Measurements from ENCODE around the gene CLP1. TPM values are rescaled to one million over a fixed set of nuclear protein-coding genes. Genes with fewer than 3 reads are reported as not detected.

Gene CLP1
- polyA plus RNA-seq, 3 donors, result 7.6 to 17.9 (median 12.9) TPM

- peaks cover 0 to 20% (median 14%) of the 10 kb centered on the region in 7 donors for H3K9me3 Mint-ChIP-seq
- H3K4me1 ChIP-seq (ENCODE audit: control insufficient read depth in 1 of 2, insufficient read depth in 2 of 2, low read length in 2 of 2), result peaks cover 66 to 67% of the 10 kb centered on the region in 2 donors
- H3K27me3 ChIP-seq (ENCODE audit: control insufficient read depth in 2 of 2, insufficient read depth in 2 of 2, low read length in 2 of 2), result peaks cover 42 to 44% of the 10 kb centered on the region in 2 donors
- no peak within 1 kb of the TSS for H3K27ac ChIP-seq (ENCODE audit: low read depth in 1 of 2, low read length in 2 of 2)
- H3K79me2 ChIP-seq (ENCODE audit: insufficient read depth, low read length), result no peaks in the 10 kb centered on the region
- H3K4me1 Mint-ChIP-seq, result peaks cover 77% of the 10 kb centered on the region
- H4K20me1 ChIP-seq (ENCODE audit: insufficient read depth, low read length), result no peaks in the 10 kb centered on the region
- H3K4me3 ChIP-seq (replicated peaks in 1 of 3; ENCODE audit: low read depth in 2 of 3, low read length in 3 of 3), result peak within 1 kb of the TSS; percentile 8 to 63 (median 29)
- H3K36me3 ChIP-seq (replicated peaks in 1 of 2; ENCODE audit: control insufficient read depth in 1 of 2, insufficient read depth in 2 of 2, low read length in 2 of 2), result no peaks in the 10 kb centered on the region
- H3K9ac ChIP-seq (ENCODE audit: insufficient read depth, low read length, poor library complexity, severe bottlenecking), result peak within 1 kb of the TSS; percentile 34
- peaks cover 0 to 25% of the 10 kb centered on the region in 2 donors for H3K36me3 Mint-ChIP-seq
- H3K9me3 ChIP-seq (replicated peaks in 1 of 2; ENCODE audit: control insufficient read depth in 1 of 2, insufficient read depth in 1 of 2, low read length in 2 of 2), result peaks cover 3 to 17% of the 10 kb centered on the region in 2 donors
- H3K27me3 Mint-ChIP-seq (ENCODE audit: low read depth in 3 of 3), result peaks cover 49 to 56% (median 50%) of the 10 kb centered on the region in 3 donors
- intact Hi-C loops (cut with micrococcal nuclease), result loop anchor here (10.0 kb wide), 2 partner anchors 195 to 295 kb away; no protein-coding TSS in a partner anchor
- H3K27ac Mint-ChIP-seq, result peak within 1 kb of the TSS; percentile 66 to 91 (median 87)
- H2AFZ ChIP-seq (ENCODE audit: insufficient read depth, low read depth, low read length, poor library complexity, severe bottlenecking), result peak within 1 kb of the TSS; percentile 36
- peak within 1 kb of the TSS; percentile 75 to 91 for H3K4me3 Mint-ChIP-seq
- DNase-seq, result peak; percentile 74 to 89 (median 83)
- TF ChIP-seq CTCF (IDR thresholded peaks at IDR 0.05), result no peak
- peak within 1 kb of the TSS; percentile 69 for H3K4me2 ChIP-seq (replicated peaks; ENCODE audit: extremely low read depth, low read length, poor library complexity, severe bottlenecking)
- WGBS (ENCODE audit: insufficient coverage), result 28% methylated on average over 6 of the region's 15 CpGs
These were observed 7.5 kb upstream of the CLP1 start, which contains the start of gene YPEL4 for GRCh38 chr11:57649826-57650738. YPEL4 (minus strand) TSS chr11:57649912; CDS start chr11:57647107, 2,805 bp downstream.

- Histone ChIP-seq H3K9ac (ENCODE audit: insufficient read depth, low read length, poor library complexity, severe bottlenecking) (no peak overlapping the region), H3K79me2 (ENCODE audit: insufficient read depth, low read length) (no peaks in the 10 kb centered on the region)
- H3K4me1 Mint-ChIP-seq, result peaks cover 72% of the 10 kb centered on the region
These were observed 6.8 kb upstream of the CLP1 start for GRCh38 chr11:57650739-57651090.

More at GRCh38 chr11:57650739-57651090, 6.8 kb upstream of the CLP1 start:
- peaks cover 3 to 17% of the 10 kb centered on the region in 2 donors for H3K9me3 ChIP-seq (replicated peaks in 1 of 2; ENCODE audit: control insufficient read depth in 1 of 2, insufficient read depth in 1 of 2, low read length in 2 of 2)
- Mint-ChIP-seq H3K36me3 (peaks cover 0 to 22% of the 10 kb centered on the region in 2 donors), H3K27ac (peak overlapping the region in 4 of 7 donors; percentile 24 to 88 (median 66)), H3K27me3 (ENCODE audit: low read depth in 3 of 3) (peaks cover 43 to 50% (median 45%) of the 10 kb centered on the region in 3 donors), H3K4me3 (peak overlapping the region in 1 of 2 donors; percentile 14), H3K9me3 (peaks cover 0 to 20% (median 14%) of the 10 kb centered on the region in 7 donors)
- 100% methylated on average over 4 of the region's 5 CpGs for WGBS (ENCODE audit: insufficient coverage)
- peaks cover 63 to 66% of the 10 kb centered on the region in 2 donors for H3K4me1 ChIP-seq (ENCODE audit: control insufficient read depth in 1 of 2, insufficient read depth in 2 of 2, low read length in 2 of 2)
- peaks cover 36 to 38% of the 10 kb centered on the region in 2 donors for H3K27me3 ChIP-seq (ENCODE audit: control insufficient read depth in 2 of 2, insufficient read depth in 2 of 2, low read length in 2 of 2)
- H2AFZ ChIP-seq (ENCODE audit: insufficient read depth, low read depth, low read length, poor library complexity, severe bottlenecking), result no peak overlapping the region
- no peak for TF ChIP-seq CTCF (IDR thresholded peaks at IDR 0.05)
- no peak overlapping the region for H3K4me3 ChIP-seq (replicated peaks in 1 of 3; ENCODE audit: low read depth in 2 of 3, low read length in 3 of 3)
- no peaks in the 10 kb centered on the region for H4K20me1 ChIP-seq (ENCODE audit: insufficient read depth, low read length)
- no peak for DNase-seq
- no peak overlapping the region for H3K27ac ChIP-seq (ENCODE audit: low read depth in 1 of 2, low read length in 2 of 2)
- H3K4me2 ChIP-seq (replicated peaks; ENCODE audit: extremely low read depth, low read length, poor library complexity, severe bottlenecking), result no peak overlapping the region
- no peaks in the 10 kb centered on the region for H3K36me3 ChIP-seq (replicated peaks in 1 of 2; ENCODE audit: control insufficient read depth in 1 of 2, insufficient read depth in 2 of 2, low read length in 2 of 2)
- intact Hi-C loops (cut with micrococcal nuclease), result no loop called here
